ENCODE results near the gene CTSF.

DNA sequence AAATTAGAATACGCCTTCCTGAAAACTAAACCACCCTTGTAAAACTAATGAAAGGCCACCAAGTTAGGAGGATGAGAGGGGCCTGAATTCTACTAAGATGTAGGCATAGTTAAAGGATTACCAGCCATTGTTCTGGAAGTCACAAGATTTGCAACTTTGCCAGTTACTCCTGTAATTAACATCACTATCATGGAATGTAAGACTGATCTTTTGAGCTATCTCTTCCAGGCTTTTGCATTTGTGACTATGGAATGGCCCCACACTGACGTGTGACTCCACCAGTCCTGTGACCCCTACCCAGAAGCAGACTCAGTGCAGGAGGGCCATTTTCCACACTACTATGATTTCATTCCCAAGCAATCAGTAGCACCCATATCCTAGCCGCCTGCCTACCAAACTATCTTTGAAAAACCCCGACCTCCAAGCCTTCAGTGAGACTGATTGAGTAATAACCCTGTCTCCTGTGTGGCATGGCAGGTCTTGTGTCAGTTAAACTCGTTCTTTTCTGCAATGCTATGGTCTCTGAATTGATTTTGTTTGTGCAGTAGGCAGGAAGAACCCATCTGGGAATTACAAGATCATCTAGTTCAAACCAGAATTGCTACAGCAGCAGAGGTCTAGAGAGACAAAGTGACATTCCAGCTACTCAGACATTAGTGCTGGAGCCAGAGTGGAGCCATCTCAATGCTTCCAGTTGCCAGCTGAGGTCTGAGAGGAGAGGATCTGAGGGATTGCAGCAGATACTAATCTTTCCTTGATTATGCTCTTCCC, 1.9 kb upstream of the CTSF start:
- TF ChIP-seq, protein P1, sequence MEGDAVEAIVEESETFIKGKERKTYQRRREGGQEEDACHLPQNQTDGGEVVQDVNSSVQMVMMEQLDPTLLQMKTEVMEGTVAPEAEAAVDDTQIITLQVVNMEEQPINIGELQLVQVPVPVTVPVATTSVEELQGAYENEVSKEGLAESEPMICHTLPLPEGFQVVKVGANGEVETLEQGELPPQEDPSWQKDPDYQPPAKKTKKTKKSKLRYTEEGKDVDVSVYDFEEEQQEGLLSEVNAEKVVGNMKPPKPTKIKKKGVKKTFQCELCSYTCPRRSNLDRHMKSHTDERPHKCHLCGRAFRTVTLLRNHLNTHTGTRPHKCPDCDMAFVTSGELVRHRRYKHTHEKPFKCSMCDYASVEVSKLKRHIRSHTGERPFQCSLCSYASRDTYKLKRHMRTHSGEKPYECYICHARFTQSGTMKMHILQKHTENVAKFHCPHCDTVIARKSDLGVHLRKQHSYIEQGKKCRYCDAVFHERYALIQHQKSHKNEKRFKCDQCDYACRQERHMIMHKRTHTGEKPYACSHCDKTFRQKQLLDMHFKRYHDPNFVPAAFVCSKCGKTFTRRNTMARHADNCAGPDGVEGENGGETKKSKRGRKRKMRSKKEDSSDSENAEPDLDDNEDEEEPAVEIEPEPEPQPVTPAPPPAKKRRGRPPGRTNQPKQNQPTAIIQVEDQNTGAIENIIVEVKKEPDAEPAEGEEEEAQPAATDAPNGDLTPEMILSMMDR (IDR thresholded peaks at IDR 0.05), result no peak
- no peak for TF ChIP-seq POLR2AphosphoS5 (IDR thresholded peaks at IDR 0.05; ENCODE audit: low read depth, low read length)
- no peak for TF ChIP-seq SIN3A (IDR thresholded peaks at IDR 0.05; ENCODE audit: borderline replicate concordance, insufficient read depth, low read depth, low read length)

All from Panc1 (cell line).